Measurements from ENCODE around the gene KANTR. TPM values are rescaled to one million over a fixed set of nuclear protein-coding genes. Genes with fewer than 3 reads are reported as not detected.

Gene KANTR
- total and polyA plus RNA-seq, 3 donors from 2014 or later: 3.0 to 46.1 (median 39.3) TPM

GRCh38 chrX:53089224-53089842 lies 4.6 kb upstream of the KANTR start:
- TF ChIP-seq POLR2A (IDR thresholded peaks at IDR 0.05) (no peak), CTCF (IDR thresholded peaks at IDR 0.05) (peak; percentile 72 to 76 (median 72))
- WGBS, 2 donors: 5 to 8% methylated on average over 11 of the region's 11 CpGs
- Histone ChIP-seq H3K27ac (peak overlapping the region; percentile 85 to 89), H3K27me3 (no peaks in the 10 kb centered on the region), H3K4me1 (peaks cover 2% of the 10 kb centered on the region), H3K4me3 (peak overlapping the region; percentile 31 to 50), H3K9me3 (no peaks in the 10 kb centered on the region), H3K36me3 (ENCODE audit: low read depth, missing control alignments) (no peaks in the 10 kb centered on the region)
- peak; percentile 67 for DNase-seq
- intact Hi-C loops (cut with DNase I; ENCODE audit: low total_unique reads): no loop called here

- 61% methylated on average over 2 of the region's 2 CpGs; no CpG with 5 or more reads in 1 of the 2 donors for WGBS, 2 donors
- intact Hi-C loops (cut with DNase I; ENCODE audit: low total_unique reads): no loop called here
- no peak for TF ChIP-seq POLR2A (IDR thresholded peaks at IDR 0.05)
- no peak for TF ChIP-seq CTCF (IDR thresholded peaks at IDR 0.05)
- no peaks in the 10 kb centered on the region for H3K9me3 ChIP-seq
- H3K27me3 ChIP-seq: no peaks in the 10 kb centered on the region
- H3K36me3 ChIP-seq (ENCODE audit: low read depth, missing control alignments): no peaks in the 10 kb centered on the region
- H3K4me3 ChIP-seq: no peak overlapping the region
- H3K27ac ChIP-seq: peak overlapping the region; percentile 85 to 89
- no peak for DNase-seq
- H3K4me1 ChIP-seq: peaks cover 3% of the 10 kb centered on the region
Observed at GRCh38 chrX:53089925-53090324, 4.0 kb upstream of the KANTR start.

GRCh38 chrX:53091354-53091753 lies 2.6 kb upstream of the KANTR start:
- H3K4me1 ChIP-seq: peaks cover 5% of the 10 kb centered on the region
- H3K27ac ChIP-seq: peak overlapping the region in 1 of 2 donors; percentile 55
- no peaks in the 10 kb centered on the region for H3K27me3 ChIP-seq
- H3K36me3 ChIP-seq (ENCODE audit: low read depth, missing control alignments): no peaks in the 10 kb centered on the region
- 67 to 80% methylated on average over 2 of the region's 2 CpGs for WGBS, 2 donors
- TF ChIP-seq POLR2A (IDR thresholded peaks at IDR 0.05): no peak
- no peak for TF ChIP-seq CTCF (IDR thresholded peaks at IDR 0.05)
- no peak overlapping the region for H3K4me3 ChIP-seq
- DNase-seq: no peak
- intact Hi-C loops (cut with DNase I; ENCODE audit: low total_unique reads): no loop called here
- H3K9me3 ChIP-seq: no peaks in the 10 kb centered on the region

- WGBS, 2 donors: 0% methylated on average over 16 of the region's 16 CpGs
- intact Hi-C loops (cut with DNase I; ENCODE audit: low total_unique reads): no loop called here
- Histone ChIP-seq H3K4me3 (peak overlapping the region; percentile 63 to 77), H3K4me1 (peaks cover 3% of the 10 kb centered on the region), H3K27me3 (no peaks in the 10 kb centered on the region), H3K36me3 (ENCODE audit: low read depth, missing control alignments) (no peaks in the 10 kb centered on the region), H3K9me3 (no peaks in the 10 kb centered on the region), H3K27ac (peak overlapping the region; percentile 79 to 88)
- peak; percentile 84 for DNase-seq
- TF ChIP-seq CTCF (IDR thresholded peaks at IDR 0.05) (peak; percentile 33 to 63 (median 50)), POLR2A (IDR thresholded peaks at IDR 0.05) (no peak)
Observed at GRCh38 chrX:53093177-53093655, 726 bp upstream of the KANTR start.

GRCh38 chrX:53094582-53094905 lies 602 bp downstream of the KANTR start:
- 0 to 1% methylated on average over 1 to 5 of the region's 5 CpGs for WGBS, 2 donors
- intact Hi-C loops (cut with DNase I; ENCODE audit: low total_unique reads): no loop called here

More at GRCh38 chrX:53094582-53094905, 602 bp downstream of the KANTR start:
- Histone ChIP-seq H3K4me1 (peaks cover 3% of the 10 kb centered on the region), H3K27me3 (no peaks in the 10 kb centered on the region), H3K9me3 (no peaks in the 10 kb centered on the region), H3K4me3 (peak overlapping the region; percentile 63 to 77), H3K36me3 (ENCODE audit: low read depth, missing control alignments) (no peaks in the 10 kb centered on the region), H3K27ac (peak overlapping the region; percentile 79 to 84)
- no peak for DNase-seq
- TF ChIP-seq POLR2A (IDR thresholded peaks at IDR 0.05) (no peak), CTCF (IDR thresholded peaks at IDR 0.05) (no peak)
